Choroid plexus epithelial cell (primary cell): ENCODE results near the gene NUDCD3.
A peak's percentile ranks its signal among the peaks of the same experiment; 100 is the strongest.

ENCODE experiments used
- DNase-seq: peaks from one replicate; pipeline ENCODE4 v3.0.0-alpha.2; 2010; ENCODE audit warnings: low read depth
- H3K4me3 ChIP-seq: 2 replicates; pipeline ENCODE4 v1.5.1; 2011; ENCODE audit warnings: low read depth, mild to moderate bottlenecking, control low read depth, low read length, moderate library complexity
- CTCF ChIP-seq: conservative IDR thresholded peaks from 2 replicates; pipeline ENCODE4 v1.5.1; 2011; ENCODE audit warnings: low read depth, mild to moderate bottlenecking, control low read depth, inconsistent platforms, low read length, moderate library complexity

Gene NUDCD3

GRCh38 chr7:44382459-44383265 is 107.8 kb downstream of the NUDCD3 start:
- H3K4me3 ChIP-seq = no peak overlapping the region
- DNase-seq = peak; percentile 34
- TF ChIP-seq CTCF = no peak

- no peak for TF ChIP-seq CTCF
- H3K4me3 ChIP-seq = no peak overlapping the region
- DNase-seq = no peak
Observed at GRCh38 chr7:44381494-44382220, 108.8 kb downstream of the NUDCD3 start.

- DNase-seq = peak; percentile 56
- no peak overlapping the region for H3K4me3 ChIP-seq
- TF ChIP-seq CTCF = no peak
Observed at GRCh38 chr7:44380831-44381493, 109.5 kb downstream of the NUDCD3 start.

GRCh38 chr7:44380189-44380830 is 110.1 kb downstream of the NUDCD3 start:
- DNase-seq = no peak
- TF ChIP-seq CTCF = no peak
- H3K4me3 ChIP-seq = no peak overlapping the region

GRCh38 chr7:44379366-44380188 is 110.9 kb downstream of the NUDCD3 start:
- peak; percentile 34 for DNase-seq
- no peak overlapping the region for H3K4me3 ChIP-seq
- no peak for TF ChIP-seq CTCF

- peak; percentile 94 for DNase-seq
- no peak overlapping the region for H3K4me3 ChIP-seq
- TF ChIP-seq CTCF = peak; percentile 22
Observed at GRCh38 chr7:44378744-44379143, 111.7 kb downstream of the NUDCD3 start.
